Uterus (tissue), 4 donors: ENCODE measurements around the gene BAZ1B. TPM values are rescaled to one million over a fixed set of nuclear protein-coding genes. Genes with fewer than 3 reads are reported as not detected.
"Not testable (repeated sequence)": the region's sequence is repeated elsewhere in the genome, so short reads cannot be mapped to it uniquely, and the experiment has no call there.

Experiments
- DNase-seq, 2 donors: peaks; one replicate each; pipeline ENCODE4 v3.0.0-alpha.2; 2019 to 2020
- H3K27ac ChIP-seq, 2 donors: fragments of 200-600 bp; sonication (generic); 1 replicate in 1 of 2; 2 replicates in 1 of 2; pipeline ENCODE4 v1.5.1; 2016 to 2018
- H3K27me3 ChIP-seq, 2 donors: fragments of 200-600 bp; sonication (generic); one replicate each; pipeline ENCODE4 v1.5.1; 2018 to 2019; ENCODE audit warnings: control low read depth in 1 of 2
- H3K36me3 ChIP-seq, 2 donors: fragments of 200-600 bp; sonication (generic); one replicate each; pipeline ENCODE4 v1.5.1; 2019; ENCODE audit warnings: control low read depth in 1 of 2
- H3K4me1 ChIP-seq, 2 donors: fragments of 200-600 bp; sonication (generic); one replicate each; pipeline ENCODE4 v1.5.1; 2018 to 2019; ENCODE audit warnings: control low read depth in 1 of 2
- H3K4me3 ChIP-seq, 2 donors: fragments of 200-600 bp; sonication (generic); 1 replicate in 1 of 2; 2 replicates in 1 of 2; pipeline ENCODE4 v1.5.1; 2018 to 2019; ENCODE audit warnings: mild to moderate bottlenecking in 1 of 2
- H3K9me3 ChIP-seq, 2 donors: fragments of 200-600 bp; sonication (generic); one replicate each; pipeline ENCODE4 v1.5.1; 2019; ENCODE audit warnings: control low read depth in 1 of 2
- CTCF ChIP-seq, 4 experiments: fragments of 200-600 bp in 2 of 4; fragments of 450-650 bp in 2 of 4; sonication (generic) in 2 of 4; IDR thresholded peaks; one replicate each; pipeline ENCODE4 v1.5.1; 2016 to 2019; ENCODE audit warnings: antibody characterized with exemption in 4 of 4, mild to moderate bottlenecking in 2 of 4, moderate library complexity in 1 of 4
- POLR2A ChIP-seq, 2 donors: fragments of 450-650 bp; IDR thresholded peaks; one replicate each; pipeline ENCODE4 v1.6.1; 2016; ENCODE audit warnings: antibody characterized with exemption in 2 of 2, mild to moderate bottlenecking in 1 of 2, moderate library complexity in 1 of 2
- intact Hi-C: fragments of 100-400 bp; cut with DNase I; formaldehyde crosslinking; loops from one replicate; pipeline ENCODE4 v1.15.1; 2023; ENCODE audit warnings: low total_unique reads
- total RNA-seq, 4 donors: library from RNA; depleted of rRNA in 3 of 4; stranded (reverse); fragments of >200 nt in 3 of 4; gene quantifications; one replicate each; pipeline versions ENCODE4 v1.1.0 to v1.2.4, GENCODE V29; 2014 to 2023
- donor health status: DM: yes; HTN: yes; CAD: no.

BAZ1B gene
- total RNA-seq, 4 donors from 2014 or later: 29.5 to 79.5 (median 59.8) TPM

- Histone ChIP-seq H3K4me1 (no peaks in the 10 kb centered on the region), H3K27me3 (no peaks in the 10 kb centered on the region), H3K4me3 (no peak overlapping the region), H3K9me3 (no peaks in the 10 kb centered on the region), H3K36me3 (peaks cover 0 to 1% of the 10 kb centered on the region in 2 donors), H3K27ac (no peak overlapping the region)
- no peak for TF ChIP-seq CTCF (IDR thresholded peaks at IDR 0.05)
- no peak for DNase-seq
- intact Hi-C loops: no loop called here
Measured at GRCh38 chr7:73482746-73483145, 39.3 kb downstream of the BAZ1B start.

GRCh38 chr7:73481521-73481920, 40.6 kb downstream of the BAZ1B start:
- H3K36me3 ChIP-seq, H3K4me1 ChIP-seq, H3K27me3 ChIP-seq, H3K27ac ChIP-seq, intact Hi-C loops, DNase-seq, H3K4me3 ChIP-seq, H3K9me3 ChIP-seq: not testable (repeated sequence)

GRCh38 chr7:73478549-73478948, 43.5 kb downstream of the BAZ1B start:
- Histone ChIP-seq H3K36me3 (no peaks in the 10 kb centered on the region), H3K4me3 (no peak overlapping the region), H3K4me1 (no peaks in the 10 kb centered on the region), H3K27ac (no peak overlapping the region), H3K27me3 (no peaks in the 10 kb centered on the region), H3K9me3 (no peaks in the 10 kb centered on the region)
- intact Hi-C loops: no loop called here
- TF ChIP-seq POLR2A (IDR thresholded peaks at IDR 0.05): no peak
- no peak for TF ChIP-seq CTCF (IDR thresholded peaks at IDR 0.05)
- no peak for DNase-seq

GRCh38 chr7:73477376-73477775, 44.7 kb downstream of the BAZ1B start:
- TF ChIP-seq POLR2A (IDR thresholded peaks at IDR 0.05) (no peak), CTCF (IDR thresholded peaks at IDR 0.05) (no peak)
- Histone ChIP-seq H3K4me1 (no peaks in the 10 kb centered on the region), H3K9me3 (no peaks in the 10 kb centered on the region), H3K27ac (no peak overlapping the region), H3K4me3 (no peak overlapping the region), H3K27me3 (no peaks in the 10 kb centered on the region), H3K36me3 (no peaks in the 10 kb centered on the region)
- intact Hi-C loops: no loop called here
- no peak for DNase-seq

GRCh38 chr7:73470208-73470607, 51.9 kb downstream of the BAZ1B start:
- H3K36me3 ChIP-seq: no peaks in the 10 kb centered on the region
- intact Hi-C loops: no loop called here

GRCh38 chr7:73467046-73467445, 55.0 kb downstream of the BAZ1B start:
- DNase-seq, H3K4me3 ChIP-seq, H3K9me3 ChIP-seq, intact Hi-C loops, H3K27ac ChIP-seq, H3K27me3 ChIP-seq, H3K4me1 ChIP-seq, H3K36me3 ChIP-seq: not testable (repeated sequence)

More at GRCh38 chr7:73470208-73470607, 51.9 kb downstream of the BAZ1B start:
- no peaks in the 10 kb centered on the region for H3K27me3 ChIP-seq
- no peak overlapping the region for H3K27ac ChIP-seq
- DNase-seq: no peak
- TF ChIP-seq POLR2A (IDR thresholded peaks at IDR 0.05) (no peak), CTCF (IDR thresholded peaks at IDR 0.05) (no peak)
- no peaks in the 10 kb centered on the region for H3K4me1 ChIP-seq
- H3K4me3 ChIP-seq: no peak overlapping the region
- H3K9me3 ChIP-seq: no peaks in the 10 kb centered on the region
